ENCODE measurements around the gene IQGAP3.

GRCh38 chr1:156582388-156583017 lies 10.1 kb upstream of the IQGAP3 start:
- TF ChIP-seq CTCF (IDR thresholded peaks at IDR 0.05) (no peak), EZH2 (IDR thresholded peaks at IDR 0.05; ENCODE audit: borderline replicate concordance, insufficient read depth, low read depth, low read length, poor library complexity, severe bottlenecking) (no peak)
